Hepatocyte (in vitro differentiated cells): ENCODE results near the gene RRAS. TPM values are rescaled to one million over a fixed set of nuclear protein-coding genes. Genes with fewer than 3 reads are reported as not detected.

ENCODE experiments used
- DNase-seq: peaks from one replicate; pipeline ENCODE4 v3.0.0-alpha.2; 2016; ENCODE audit warnings: low spot score
- H2AFZ ChIP-seq: fragments of 200-600 bp; sonication (generic); 2 replicates; pipeline ENCODE4 v1.6.0; 2016; ENCODE audit warnings: antibody characterized with exemption, mild to moderate bottlenecking
- H3K27ac ChIP-seq: fragments of 200-600 bp; sonication (generic); 2 replicates; pipeline ENCODE4 v1.5.1; 2016; ENCODE audit warnings: mild to moderate bottlenecking
- H3K27me3 ChIP-seq: fragments of 200-600 bp; sonication (generic); 2 replicates; pipeline ENCODE4 v1.6.1; 2016
- H3K36me3 ChIP-seq: fragments of 200-600 bp; sonication (generic); replicated peaks from 2 replicates; pipeline ENCODE4 v1.5.1; 2016; ENCODE audit warnings: low read depth; ENCODE audit not compliant: insufficient read depth
- H3K4me1 ChIP-seq: fragments of 200-600 bp; sonication (generic); 2 replicates; pipeline ENCODE4 v1.5.1; 2016; ENCODE audit warnings: mild to moderate bottlenecking, moderate library complexity; ENCODE audit not compliant: insufficient read depth
- H3K4me2 ChIP-seq: fragments of 200-600 bp; sonication (generic); 2 replicates; pipeline ENCODE4 v1.6.0; 2016
- H3K4me3 ChIP-seq: fragments of 200-600 bp; sonication (generic); 2 replicates; pipeline ENCODE4 v1.5.1; 2016; ENCODE audit warnings: mild to moderate bottlenecking
- H3K79me2 ChIP-seq: fragments of 200-600 bp; sonication (generic); 2 replicates; pipeline ENCODE4 v1.6.0; 2017; ENCODE audit warnings: mild to moderate bottlenecking
- H3K9me2 ChIP-seq: fragments of 200-600 bp; sonication (generic); replicated peaks from 2 replicates; pipeline ENCODE4 v1.6.0; 2017; ENCODE audit warnings: mild to moderate bottlenecking; ENCODE audit not compliant: insufficient read depth
- H3K9me3 ChIP-seq: fragments of 200-600 bp; sonication (generic); 2 replicates; pipeline ENCODE4 v1.5.1; 2016; ENCODE audit warnings: low read depth, mild to moderate bottlenecking
- H4K20me1 ChIP-seq: fragments of 200-600 bp; sonication (generic); 2 replicates; pipeline ENCODE4 v1.6.0; 2016; ENCODE audit warnings: mild to moderate bottlenecking; ENCODE audit not compliant: insufficient read depth, poor library complexity, severe bottlenecking
- CTCF ChIP-seq: fragments of 200-600 bp; sonication (generic); IDR thresholded peaks from 2 replicates; pipeline ENCODE4 v1.5.1; 2016; ENCODE audit warnings: antibody characterized with exemption, mild to moderate bottlenecking; ENCODE audit not compliant: poor library complexity
- EZH2 ChIP-seq: fragments of 200-600 bp; sonication (generic); IDR thresholded peaks from 2 replicates; pipeline ENCODE4 v1.6.1; 2016; ENCODE audit warnings: antibody characterized with exemption, mild to moderate bottlenecking, borderline replicate concordance
- EZH2phosphoT487 ChIP-seq: fragments of 200-600 bp; sonication (generic); IDR thresholded peaks from one replicate; pipeline ENCODE4 v1.6.1; 2018; ENCODE audit warnings: antibody characterized with exemption, mild to moderate bottlenecking, low read depth, moderate library complexity; ENCODE audit not compliant: unreplicated experiment, severe bottlenecking
- WGBS: methylation state at CpG from one replicate; pipeline ENCODE4 v1.1.6; 2016; ENCODE audit warnings: low lambda C conversion rate; ENCODE audit errors: missing lambda C conversion rate; 5-methylcytosine and 5-hydroxymethylcytosine counted together
- polyA plus RNA-seq: library from polyadenylated mRNA; unstranded; fragments of >200 nt; fragmentation: Nextera tagmentation; extraction: Ambion mirVana; gene quantifications from 2 replicates; pipeline ENCODE4 v1.2.1, GENCODE V29; 2016
- total RNA-seq: library from RNA; depleted of rRNA; stranded (reverse); fragments of >200 nt; gene quantifications from 2 replicates; pipeline ENCODE4 v1.2.3, GENCODE V29; 2014

Gene RRAS
- total and polyA plus RNA-seq, 2 experiments from 2014 or later, result 19.2 to 107 TPM

- DNase-seq, result no peak
- Histone ChIP-seq H3K9me2 (no peaks in the 10 kb centered on the region), H3K9me3 (no peaks in the 10 kb centered on the region), H3K27me3 (peaks cover 5% of the 10 kb centered on the region), H3K4me2 (no peak overlapping the region), H3K4me3 (no peak overlapping the region), H3K27ac (no peak overlapping the region), H4K20me1 (no peaks in the 10 kb centered on the region), H3K36me3 (peaks cover 3% of the 10 kb centered on the region), H3K4me1 (peaks cover 17% of the 10 kb centered on the region), H2AFZ (no peak overlapping the region), H3K79me2 (peaks cover 6% of the 10 kb centered on the region)
- WGBS, result 74% methylated on average over 21 of the region's 26 CpGs
- TF ChIP-seq CTCF, result no peak
Observed at GRCh38 chr19:49687566-49688316, 47.8 kb upstream of the RRAS start.

GRCh38 chr19:49687150-49687549, 47.2 kb upstream of the RRAS start:
- Histone ChIP-seq H3K9me2 (no peaks in the 10 kb centered on the region), H3K4me1 (peaks cover 17% of the 10 kb centered on the region), H3K9me3 (no peaks in the 10 kb centered on the region), H3K27me3 (peaks cover 5% of the 10 kb centered on the region), H2AFZ (no peak overlapping the region), H4K20me1 (peaks cover 1% of the 10 kb centered on the region), H3K27ac (no peak overlapping the region), H3K79me2 (peaks cover 10% of the 10 kb centered on the region), H3K36me3 (peaks cover 3% of the 10 kb centered on the region), H3K4me3 (no peak overlapping the region), H3K4me2 (no peak overlapping the region)
- WGBS, result 85% methylated on average over 4 of the region's 12 CpGs
- no peak for DNase-seq
- no peak for TF ChIP-seq CTCF
- TF ChIP-seq EZH2phosphoT487, result no peak
- TF ChIP-seq EZH2, result no peak

- Histone ChIP-seq H3K79me2 (peaks cover 15% of the 10 kb centered on the region), H3K27me3 (peaks cover 3% of the 10 kb centered on the region), H3K4me3 (no peak overlapping the region), H3K9me2 (no peaks in the 10 kb centered on the region), H3K9me3 (no peaks in the 10 kb centered on the region), H3K27ac (no peak overlapping the region), H4K20me1 (peaks cover 7% of the 10 kb centered on the region), H3K4me2 (no peak overlapping the region), H3K4me1 (peaks cover 16% of the 10 kb centered on the region), H2AFZ (no peak overlapping the region), H3K36me3 (peaks cover 3% of the 10 kb centered on the region)
- 97% methylated on average over 6 of the region's 27 CpGs for WGBS
- no peak for TF ChIP-seq CTCF
- TF ChIP-seq EZH2, result no peak
- no peak for TF ChIP-seq EZH2phosphoT487
- no peak for DNase-seq
Observed at GRCh38 chr19:49686503-49687088, 46.7 kb upstream of the RRAS start.
